Cardiac septum (tissue), 1 donor: ENCODE data around the gene DEUP1. TPM values are rescaled to one million over a fixed set of nuclear protein-coding genes. Genes with fewer than 3 reads are reported as not detected.

Experiments
- DNase-seq: peaks from one replicate; pipeline ENCODE4 v3.0.0-alpha.2; 2020; ENCODE audit warnings: low spot score
- intact Hi-C: fragments of 100-400 bp; cut with DNase I; formaldehyde crosslinking; loops from one replicate; pipeline ENCODE4 v1.14.0; 2022
- total RNA-seq: library from RNA; stranded (reverse); fragmentation: NEBNext Ultra II Directional; extraction: Animal tissue kit (Norgen Biotek cat#: 25700); gene quantifications from one replicate; pipeline ENCODE4 v1.2.1, GENCODE V29; 2021
- donor health status: DM: no; HTN: no; CAD: no.

Gene DEUP1
- total RNA-seq, 1 donor from 2014 or later = not detected

DNA sequence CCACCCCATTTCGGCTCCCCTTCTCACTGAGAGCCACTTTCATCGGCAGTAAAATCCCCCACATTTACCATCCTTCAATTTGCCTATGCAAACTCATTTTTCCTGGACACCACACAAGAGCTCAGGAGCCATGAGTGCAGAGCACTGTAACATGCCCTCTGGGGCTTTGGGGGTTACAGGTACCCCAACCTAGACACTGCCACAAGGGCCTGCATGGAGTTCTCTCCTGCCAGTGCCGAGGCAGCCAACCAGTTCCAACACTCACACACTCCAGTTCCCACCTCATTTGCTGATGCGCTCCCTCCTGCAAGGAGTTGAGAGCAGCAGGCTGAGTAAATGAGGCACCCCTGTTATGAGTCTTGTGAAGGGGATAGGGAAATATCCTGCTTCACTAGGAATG is 136.5 kb downstream of the DEUP1 start:
- no peak for DNase-seq
- intact Hi-C loops = no loop called here

DNA sequence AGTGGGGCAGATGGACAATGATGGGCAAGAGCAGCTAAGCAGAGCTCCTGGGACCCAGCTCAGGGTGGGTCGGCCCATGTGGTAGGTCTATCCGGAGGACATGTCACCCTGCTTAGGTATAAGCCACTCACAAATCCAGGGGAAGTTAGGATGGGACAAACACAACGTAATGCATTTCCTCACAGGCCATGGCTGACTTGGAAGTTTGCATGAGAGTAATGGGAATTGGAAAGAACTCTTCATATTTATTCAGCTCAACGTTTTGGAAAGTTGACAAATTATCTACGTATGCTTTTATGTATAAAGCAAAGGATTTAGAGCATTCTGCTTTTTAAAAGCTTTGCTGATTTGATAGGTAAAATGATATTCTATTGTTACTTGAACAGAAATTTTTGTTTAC is 137.7 kb downstream of the DEUP1 start:
- intact Hi-C loops = no loop called here
- DNase-seq = no peak

DNA sequence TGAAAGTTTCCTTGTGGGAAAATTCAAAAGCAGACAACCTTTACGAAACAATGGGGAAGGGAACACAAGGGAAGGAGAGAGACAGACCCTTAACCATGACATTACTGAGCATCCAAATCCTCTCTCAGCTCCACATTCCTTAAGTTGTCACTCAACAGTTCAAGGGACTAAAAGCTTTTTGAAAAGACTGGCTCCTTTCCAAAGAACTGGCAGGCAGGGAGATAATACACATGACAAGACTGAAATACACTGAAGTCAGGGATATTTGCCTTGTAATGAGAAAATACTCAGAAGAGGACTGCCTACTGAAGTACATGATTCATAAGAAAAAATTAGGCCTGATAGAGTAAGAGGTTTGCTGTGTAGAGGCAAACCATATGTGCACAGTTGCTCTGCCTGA is 143.6 kb downstream of the DEUP1 start:
- DNase-seq = no peak
- intact Hi-C loops = no loop called here

DNA sequence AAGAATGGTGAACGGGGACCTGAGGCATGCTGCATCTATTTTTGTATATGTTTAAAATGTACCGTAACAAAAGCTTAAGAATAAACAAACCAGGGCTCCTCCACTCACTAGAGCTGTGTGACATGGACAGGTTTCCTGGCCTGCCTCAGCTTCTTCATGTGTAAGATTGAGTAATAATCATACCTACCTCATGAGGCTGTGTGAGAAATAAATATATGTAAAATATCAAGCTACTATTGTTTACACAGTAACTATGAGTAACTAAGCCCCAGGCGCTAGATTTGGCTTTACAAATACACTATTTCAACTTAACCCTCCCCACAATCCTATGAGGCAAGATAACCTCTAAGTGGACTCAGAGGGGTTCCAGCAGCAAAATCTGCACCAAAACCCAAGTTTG is 146.3 kb downstream of the DEUP1 start:
- DNase-seq = no peak
- intact Hi-C loops = no loop called here

DNA sequence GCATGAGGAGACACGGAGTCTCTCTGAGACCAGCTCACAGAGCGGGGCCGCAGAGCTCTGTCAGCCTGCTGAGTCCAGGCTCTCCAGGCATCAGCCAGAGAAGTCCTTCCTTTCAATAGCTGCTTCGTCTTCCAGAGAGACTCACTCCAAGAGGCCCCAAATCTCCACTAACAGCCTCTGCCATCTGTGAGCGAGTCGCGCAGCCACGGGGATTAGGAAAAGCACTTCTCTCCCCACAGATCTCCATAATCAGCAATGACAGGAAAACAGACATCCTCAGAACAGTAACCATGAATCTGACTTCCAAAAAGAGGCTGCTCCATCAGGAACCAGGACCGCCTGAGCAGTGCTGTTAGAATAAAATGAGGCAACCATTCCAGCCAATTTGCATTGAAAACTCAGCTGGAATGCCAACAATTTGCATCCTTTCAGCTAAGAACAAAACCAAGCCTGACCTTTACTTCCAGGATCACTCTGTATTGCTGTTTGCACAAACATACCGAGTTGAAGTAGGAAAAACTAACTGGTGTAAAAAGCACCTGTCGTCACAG is 147.2 kb downstream of the DEUP1 start:
- intact Hi-C loops = no loop called here
- no peak for DNase-seq

DNA sequence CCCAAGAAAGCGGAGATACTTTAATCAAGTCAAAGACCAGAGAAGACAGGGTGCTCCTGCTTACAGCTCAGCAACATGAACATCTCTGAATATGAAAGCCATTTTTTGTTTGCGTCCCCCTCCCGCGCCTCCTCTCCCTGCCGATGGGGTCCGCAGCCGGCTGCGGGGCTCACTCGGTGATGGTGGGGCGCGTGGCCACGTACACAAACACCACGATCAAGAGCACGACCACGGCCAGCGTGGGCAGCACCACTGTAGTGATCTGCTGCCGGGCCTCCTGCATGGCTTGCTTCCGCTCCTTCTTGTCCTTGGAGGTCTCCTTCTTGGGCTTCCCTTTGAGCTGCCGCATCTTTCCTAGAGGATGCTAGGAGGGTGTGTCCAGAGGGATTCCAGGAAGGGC is 148.3 kb downstream of the DEUP1 start:
- no peak for DNase-seq
- intact Hi-C loops = no loop called here

DNA sequence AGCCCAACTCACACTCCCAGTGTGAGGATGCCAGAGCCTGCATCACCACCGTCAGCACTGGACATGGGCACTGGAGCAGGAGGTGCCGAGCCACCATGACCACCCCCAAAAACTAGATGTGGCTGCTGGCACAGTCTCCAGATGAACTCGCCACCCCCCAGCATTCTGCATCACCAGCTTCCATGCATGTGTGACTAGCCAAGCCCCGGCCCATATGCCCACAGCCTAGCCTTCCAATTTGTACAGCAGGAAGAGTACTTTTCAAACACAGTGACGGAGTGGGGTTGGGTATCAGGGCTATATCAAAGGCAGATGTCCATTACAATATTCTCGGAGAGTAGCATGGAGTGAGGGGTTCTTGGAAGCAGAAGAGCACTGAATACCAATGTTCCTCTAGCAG is 149.7 kb downstream of the DEUP1 start:
- no peak for DNase-seq
- intact Hi-C loops = loop anchor here (5.0 to 10.0 kb wide), 2 partner anchors 47 to 175 kb away; no protein-coding TSS in a partner anchor

DNA sequence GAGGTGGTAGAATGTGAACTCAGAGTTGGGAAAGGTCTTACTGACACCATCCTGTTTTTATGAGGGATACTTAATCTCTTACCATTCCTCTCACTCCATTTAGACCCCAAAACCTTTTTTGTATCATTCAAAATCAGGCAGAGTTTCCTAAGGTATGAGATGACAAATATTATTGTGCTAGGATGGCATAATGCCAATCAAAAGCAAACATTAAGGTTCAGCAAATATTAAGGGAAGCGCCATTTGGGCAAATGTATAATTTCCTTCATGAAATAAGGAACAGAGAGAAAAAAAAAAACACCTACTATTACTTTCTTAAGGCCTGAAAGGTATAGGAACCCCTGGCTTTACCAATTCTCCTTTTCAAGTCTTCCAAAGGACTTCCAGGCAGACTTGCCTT is 150.2 kb downstream of the DEUP1 start:
- intact Hi-C loops = loop anchor here (5.0 to 10.0 kb wide), 2 partner anchors 47 to 174 kb away; no protein-coding TSS in a partner anchor
- DNase-seq = no peak

DNA sequence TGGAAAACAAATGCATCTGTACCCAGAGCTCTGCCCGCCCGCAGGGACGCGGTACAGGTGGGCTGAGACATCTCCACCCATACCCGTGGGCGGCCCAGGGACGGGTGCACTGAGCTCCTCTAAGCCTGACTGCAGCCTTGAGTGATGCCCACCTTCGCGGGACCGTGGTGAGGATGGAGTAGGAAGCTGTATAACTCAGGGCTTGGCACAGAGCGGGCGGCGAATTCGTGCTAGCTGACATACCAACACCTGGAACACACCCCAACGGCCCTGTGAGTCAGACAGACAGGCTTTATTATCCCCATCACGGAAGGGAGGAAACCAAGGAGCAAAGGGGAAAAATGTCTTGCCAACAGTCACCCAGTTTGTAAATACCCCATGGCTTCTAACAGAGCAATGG is 150.7 kb downstream of the DEUP1 start:
- intact Hi-C loops = loop anchor here (5.0 to 10.0 kb wide), 2 partner anchors 46 to 174 kb away; no protein-coding TSS in a partner anchor
- DNase-seq = no peak

DNA sequence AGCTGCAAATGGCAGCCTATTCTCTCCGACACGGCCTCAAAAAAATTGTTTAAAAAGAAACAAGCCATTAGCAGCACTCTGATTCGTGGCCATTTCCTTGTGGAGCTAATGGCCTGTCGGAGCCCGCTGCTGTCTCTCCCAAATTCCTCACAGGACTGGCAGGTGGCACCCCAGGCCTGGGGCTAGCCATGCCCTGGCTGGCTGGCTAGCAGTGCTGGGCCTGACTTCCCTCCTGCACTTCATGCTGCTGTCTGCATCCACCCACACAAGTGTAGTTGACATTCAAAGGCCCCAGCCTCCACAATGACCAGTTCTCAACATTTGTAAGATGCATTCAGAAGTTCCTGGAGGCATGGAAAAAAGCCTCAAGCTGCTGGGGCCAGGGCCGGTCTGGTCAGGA is 151.2 kb downstream of the DEUP1 start:
- intact Hi-C loops = loop anchor here (5.0 to 10.0 kb wide), 2 partner anchors 46 to 173 kb away; no protein-coding TSS in a partner anchor
- DNase-seq = no peak

DNA sequence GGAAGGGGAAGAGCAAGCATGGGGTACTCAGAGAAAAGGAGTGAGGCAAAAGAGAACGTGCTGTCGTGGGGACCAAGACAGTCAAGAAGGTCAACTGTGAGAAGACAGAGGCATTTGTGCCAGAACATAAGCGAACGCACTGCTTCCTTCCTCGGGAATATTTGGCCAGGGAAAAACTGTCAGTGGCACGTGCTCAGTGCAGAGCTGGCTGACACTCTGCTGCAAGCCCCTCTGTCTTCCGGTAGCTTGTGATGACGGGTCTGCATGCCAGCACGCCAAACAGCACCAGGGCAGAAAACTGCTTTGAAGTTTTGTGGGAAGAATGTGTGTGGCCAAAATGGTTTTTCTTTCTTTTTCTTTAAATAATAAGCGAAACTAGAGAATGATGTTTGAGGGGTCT is 152.0 kb downstream of the DEUP1 start:
- intact Hi-C loops = loop anchor here (5.0 to 10.0 kb wide), 2 partner anchors 45 to 172 kb away; no protein-coding TSS in a partner anchor
- no peak for DNase-seq

DNA sequence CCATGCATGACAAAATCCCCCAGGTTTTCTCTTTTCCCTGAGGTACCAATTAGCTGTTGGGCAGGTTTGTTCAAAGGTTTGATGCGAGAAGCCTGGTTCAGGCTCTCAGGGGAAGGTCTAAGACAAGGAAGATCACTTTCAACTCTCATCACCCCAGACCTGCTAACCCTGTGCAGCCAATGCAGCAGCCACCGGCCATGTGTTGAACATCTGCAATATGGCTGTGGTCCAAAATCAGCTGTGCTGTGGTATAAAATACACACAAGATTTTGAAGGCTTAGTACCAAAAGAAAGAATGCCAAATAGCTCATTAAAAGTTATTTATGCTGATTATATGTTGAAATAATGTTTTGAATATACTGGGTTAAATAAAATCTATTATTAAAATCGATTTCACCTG is 154.2 kb downstream of the DEUP1 start:
- intact Hi-C loops = loop anchor here (5.0 to 10.0 kb wide), 2 partner anchors 43 to 170 kb away; no protein-coding TSS in a partner anchor
- DNase-seq = no peak

DNA sequence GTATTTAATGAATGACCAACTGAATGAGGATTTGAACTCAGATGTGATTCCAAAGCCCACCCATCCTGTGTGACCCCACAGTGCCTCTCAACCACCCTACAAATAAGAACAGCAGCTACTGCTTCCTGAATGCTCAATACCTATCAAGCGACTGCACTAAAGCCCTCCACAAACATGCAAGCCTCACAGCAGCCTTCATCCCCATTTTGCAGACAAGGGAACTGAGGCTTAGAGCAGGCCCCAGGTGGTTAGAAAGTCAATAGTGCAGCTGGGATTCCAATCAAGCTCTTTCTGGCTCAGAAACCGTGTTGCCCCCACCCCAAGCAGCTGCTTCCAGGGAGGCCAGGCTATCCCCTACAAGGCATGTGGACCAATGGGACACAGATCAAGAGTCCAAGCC is 155.4 kb downstream of the DEUP1 start:
- intact Hi-C loops = loop anchor here (10.0 kb wide), 1 partner anchor 169 kb away; no protein-coding TSS in a partner anchor
- DNase-seq = no peak

DNA sequence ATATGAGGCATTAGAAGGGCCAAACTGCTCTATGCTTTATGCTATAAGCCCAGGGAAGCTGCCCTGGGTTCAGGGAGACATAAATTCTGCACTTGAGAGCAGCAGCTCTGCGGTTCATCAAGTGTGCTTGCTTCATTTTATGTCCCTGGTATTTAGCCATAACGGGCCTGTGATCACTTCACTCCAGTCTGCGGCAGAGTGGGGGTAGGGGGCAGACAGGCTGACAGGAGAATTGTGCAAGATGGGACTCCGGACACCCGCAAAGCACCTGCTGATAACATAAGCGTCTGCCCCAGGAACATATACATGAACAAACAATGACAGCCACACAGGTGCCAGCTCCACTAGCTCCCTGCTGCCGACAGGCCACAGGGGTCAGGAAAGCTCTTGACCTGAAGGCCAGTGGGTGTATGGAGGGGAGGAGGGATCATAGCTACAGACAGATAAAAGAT is 156.5 kb downstream of the DEUP1 start:
- no peak for DNase-seq
- intact Hi-C loops = loop anchor here (10.0 kb wide), 1 partner anchor 168 kb away; no protein-coding TSS in a partner anchor

Other genes starting within 250 kb of the DEUP1 start
- 7.3 TPM for gene SLC36A4, start 132.8 kb upstream of the DEUP1 start, total RNA-seq
- 40.0 TPM for gene SMCO4, start 212.6 kb downstream of the DEUP1 start, total RNA-seq